C4-2B (cell line): ENCODE results near the gene LAMB2.

Experiments used
- H3K27ac ChIP-seq: fragments of 450-650 bp; 2 replicates; pipeline ENCODE4 v1.5.1; 2017
- CTCF ChIP-seq: fragments of 450-650 bp; conservative IDR thresholded peaks from 2 replicates; pipeline ENCODE4 v1.5.1; 2017; ENCODE audit warnings: mild to moderate bottlenecking
- ZFX ChIP-seq: fragments of 450-650 bp; IDR thresholded peaks from 2 replicates; pipeline ENCODE4 v1.6.1; 2017

The LAMB2 gene

GRCh38 chr3:49123687-49124086, 9.2 kb downstream of the LAMB2 start:
- no peak for TF ChIP-seq CTCF
- no peak for TF ChIP-seq ZFX
- H3K27ac ChIP-seq, result no peak overlapping the region

- H3K27ac ChIP-seq, result no peak overlapping the region
- TF ChIP-seq CTCF (no peak), ZFX (no peak)
Observed at GRCh38 chr3:49122886-49123545, 9.8 kb downstream of the LAMB2 start.

GRCh38 chr3:49122451-49122850, 10.4 kb downstream of the LAMB2 start:
- no peak overlapping the region for H3K27ac ChIP-seq

GRCh38 chr3:49122022-49122421, 10.8 kb downstream of the LAMB2 start:
- no peak overlapping the region for H3K27ac ChIP-seq
- TF ChIP-seq CTCF (no peak), ZFX (no peak)

More at GRCh38 chr3:49122451-49122850, 10.4 kb downstream of the LAMB2 start:
- TF ChIP-seq ZFX (no peak), CTCF (no peak)

GRCh38 chr3:49121132-49121736, 11.6 kb downstream of the LAMB2 start:
- H3K27ac ChIP-seq, result peak overlapping the region; percentile 97
- no peak for TF ChIP-seq CTCF
- TF ChIP-seq ZFX, result no peak

GRCh38 chr3:49120438-49121131, 12.3 kb downstream of the LAMB2 start, which contains the start of gene USP19:
Gene USP19, minus strand, starts transcription at chr3:49120823. Its CDS starts 1,678 bp downstream, at chr3:49119145.
- TF ChIP-seq CTCF, result no peak
- peak; percentile 75; the same call in 1 of the 2 replicates for TF ChIP-seq ZFX
- H3K27ac ChIP-seq, result peak within 1 kb of the TSS; percentile 97

GRCh38 chr3:49120096-49120437, 12.8 kb downstream of the LAMB2 start:
- no peak for TF ChIP-seq CTCF
- TF ChIP-seq ZFX, result no peak
- H3K27ac ChIP-seq, result peak overlapping the region; percentile 97
